Measurements from ENCODE around the gene P2RY12.

Gene P2RY12

DNA sequence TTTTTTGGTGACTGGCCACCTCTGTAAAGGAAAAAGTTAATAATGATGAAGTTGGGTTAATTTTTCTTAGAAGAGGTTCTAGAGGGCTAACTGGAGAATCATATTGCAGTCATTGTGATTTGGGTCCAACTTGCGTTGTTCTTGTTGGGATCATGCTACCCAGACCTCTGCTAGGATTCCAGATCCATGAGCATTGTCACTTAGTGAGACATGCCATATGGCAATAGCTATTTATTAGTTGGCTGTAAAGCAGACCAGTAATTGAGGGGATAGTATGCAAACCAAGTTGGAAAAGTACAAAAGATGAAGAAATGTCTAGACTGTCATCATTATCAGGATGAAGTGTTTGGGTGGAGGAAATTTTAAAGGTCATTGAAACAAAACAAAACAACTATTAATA, 30.7 kb upstream of the P2RY12 start:
- no peak overlapping the region for H3K9ac ChIP-seq (ENCODE audit: low read length in 5 of 5)

DNA sequence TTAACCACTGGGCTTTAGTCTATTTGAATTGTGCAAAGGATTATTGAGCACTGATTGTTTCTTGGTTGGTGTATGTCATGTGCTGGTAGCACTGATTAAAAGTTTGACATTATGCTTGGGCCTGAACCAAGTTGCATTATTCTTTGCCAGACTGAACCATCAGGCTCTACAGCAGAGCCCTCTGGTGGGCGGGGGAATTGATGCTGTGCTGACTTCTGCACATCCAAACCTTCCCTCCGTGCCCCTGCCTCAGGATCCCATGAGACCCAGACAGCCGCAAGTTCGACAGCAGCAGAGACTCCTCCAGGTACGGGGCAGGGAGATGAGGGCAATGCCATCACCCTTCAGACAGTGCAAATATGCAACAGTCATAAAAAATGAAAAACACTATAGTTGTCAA, 28.4 kb upstream of the P2RY12 start:
- Histone ChIP-seq H3K27me3 (ENCODE audit: control insufficient read depth in 5 of 5, insufficient read depth in 4 of 5, low read length in 5 of 5) (no peaks in the 10 kb centered on the region), H3K36me3 (ENCODE audit: control insufficient read depth in 5 of 5, insufficient read depth in 5 of 5, low read length in 5 of 5) (no peaks in the 10 kb centered on the region), H3K9me3 (ENCODE audit: control insufficient read depth in 5 of 5, low read length in 5 of 5) (peaks cover 0 to 3% (median 0%) of the 10 kb centered on the region in 5 donors), H3K4me1 (ENCODE audit: control insufficient read depth in 5 of 5, insufficient read depth in 5 of 5, low read length in 5 of 5) (peaks cover 0 to 6% (median 0%) of the 10 kb centered on the region in 5 donors), H3K4me3 (ENCODE audit: low read depth in 1 of 5, low read length in 5 of 5) (no peak overlapping the region), H3K9ac (ENCODE audit: low read length in 5 of 5) (no peak overlapping the region), H3K27ac (ENCODE audit: low read depth, low read length) (no peak overlapping the region)

More for the DNA sequence above, 30.7 kb upstream of the P2RY12 start:
- Histone ChIP-seq H3K9me3 (ENCODE audit: control insufficient read depth in 5 of 5, low read length in 5 of 5) (peaks cover 0 to 3% (median 0%) of the 10 kb centered on the region in 5 donors), H3K27me3 (ENCODE audit: control insufficient read depth in 5 of 5, insufficient read depth in 4 of 5, low read length in 5 of 5) (no peaks in the 10 kb centered on the region), H3K36me3 (ENCODE audit: control insufficient read depth in 5 of 5, insufficient read depth in 5 of 5, low read length in 5 of 5) (no peaks in the 10 kb centered on the region), H3K4me3 (ENCODE audit: low read depth in 1 of 5, low read length in 5 of 5) (no peak overlapping the region), H3K4me1 (ENCODE audit: control insufficient read depth in 5 of 5, insufficient read depth in 5 of 5, low read length in 5 of 5) (peaks cover 0 to 6% (median 0%) of the 10 kb centered on the region in 5 donors), H3K27ac (ENCODE audit: low read depth, low read length) (no peak overlapping the region)

DNA sequence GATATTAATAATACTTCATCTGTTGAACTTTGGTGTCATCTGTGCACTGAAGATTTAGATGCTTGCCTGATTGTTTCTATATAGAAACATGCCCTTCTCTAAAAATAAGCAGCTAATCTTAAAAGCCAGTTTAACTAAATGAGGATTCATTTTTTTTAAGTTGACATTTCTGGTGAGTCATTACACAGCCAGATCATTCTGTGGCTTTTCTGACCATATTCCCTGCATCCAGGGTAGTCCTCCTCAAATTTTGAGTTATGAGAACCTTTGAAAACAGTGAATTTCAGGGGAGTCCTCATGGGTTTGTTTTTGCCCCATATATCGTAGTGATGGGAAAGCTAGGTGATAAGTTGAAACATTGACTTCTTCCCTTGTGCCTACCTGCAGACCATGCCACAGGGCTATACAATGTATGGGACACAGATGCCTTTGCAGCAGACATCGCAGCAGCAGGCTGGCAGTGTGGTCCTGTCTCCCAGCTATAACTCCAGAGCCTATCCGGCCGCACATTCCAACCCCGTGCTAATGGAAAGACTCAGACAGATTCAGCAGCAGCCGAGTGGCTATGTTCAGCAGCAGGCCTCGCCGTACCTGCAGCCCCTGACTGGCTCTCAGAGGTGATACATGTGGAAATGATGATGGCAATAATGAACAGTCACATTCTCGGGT, 26.5 kb upstream of the P2RY12 start:
- Histone ChIP-seq H3K36me3 (ENCODE audit: control insufficient read depth in 5 of 5, insufficient read depth in 5 of 5, low read length in 5 of 5) (no peaks in the 10 kb centered on the region), H3K9ac (ENCODE audit: low read length in 5 of 5) (no peak overlapping the region), H3K4me1 (ENCODE audit: control insufficient read depth in 5 of 5, insufficient read depth in 5 of 5, low read length in 5 of 5) (peaks cover 0 to 6% (median 0%) of the 10 kb centered on the region in 5 donors), H3K4me3 (ENCODE audit: low read depth in 1 of 5, low read length in 5 of 5) (no peak overlapping the region), H3K27me3 (ENCODE audit: control insufficient read depth in 5 of 5, insufficient read depth in 4 of 5, low read length in 5 of 5) (no peaks in the 10 kb centered on the region), H3K9me3 (ENCODE audit: control insufficient read depth in 5 of 5, low read length in 5 of 5) (peaks cover 0 to 3% (median 0%) of the 10 kb centered on the region in 5 donors), H3K27ac (ENCODE audit: low read depth, low read length) (no peak overlapping the region)

DNA sequence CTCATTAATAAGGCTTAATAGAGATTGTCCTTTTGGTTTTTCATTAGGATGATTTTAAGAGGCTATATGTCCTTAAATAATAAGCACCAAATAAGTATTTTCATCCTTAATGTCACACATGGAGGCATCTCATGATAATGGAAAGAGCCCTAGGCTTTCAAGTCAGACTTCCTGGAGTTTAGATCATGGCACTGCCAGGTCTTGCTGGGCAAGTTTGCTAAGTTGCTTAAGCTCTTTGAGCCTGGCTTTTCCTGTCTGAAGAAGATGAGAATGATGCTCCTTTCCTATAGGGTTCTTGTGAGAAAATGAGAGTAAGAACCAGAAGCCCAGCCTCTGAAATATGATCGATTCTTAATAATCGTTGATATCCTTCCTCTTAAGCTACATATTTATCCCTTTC, 23.4 kb upstream of the P2RY12 start:
- Histone ChIP-seq H3K9ac (ENCODE audit: low read length in 5 of 5) (no peak overlapping the region), H3K9me3 (ENCODE audit: control insufficient read depth in 5 of 5, low read length in 5 of 5) (peaks cover 0 to 2% (median 0%) of the 10 kb centered on the region in 5 donors), H3K27ac (ENCODE audit: low read depth, low read length) (no peak overlapping the region), H3K4me1 (ENCODE audit: control insufficient read depth in 5 of 5, insufficient read depth in 5 of 5, low read length in 5 of 5) (no peaks in the 10 kb centered on the region), H3K36me3 (ENCODE audit: control insufficient read depth in 5 of 5, insufficient read depth in 5 of 5, low read length in 5 of 5) (no peaks in the 10 kb centered on the region), H3K27me3 (ENCODE audit: control insufficient read depth in 5 of 5, insufficient read depth in 4 of 5, low read length in 5 of 5) (no peaks in the 10 kb centered on the region), H3K4me3 (ENCODE audit: low read depth in 1 of 5, low read length in 5 of 5) (no peak overlapping the region)

DNA sequence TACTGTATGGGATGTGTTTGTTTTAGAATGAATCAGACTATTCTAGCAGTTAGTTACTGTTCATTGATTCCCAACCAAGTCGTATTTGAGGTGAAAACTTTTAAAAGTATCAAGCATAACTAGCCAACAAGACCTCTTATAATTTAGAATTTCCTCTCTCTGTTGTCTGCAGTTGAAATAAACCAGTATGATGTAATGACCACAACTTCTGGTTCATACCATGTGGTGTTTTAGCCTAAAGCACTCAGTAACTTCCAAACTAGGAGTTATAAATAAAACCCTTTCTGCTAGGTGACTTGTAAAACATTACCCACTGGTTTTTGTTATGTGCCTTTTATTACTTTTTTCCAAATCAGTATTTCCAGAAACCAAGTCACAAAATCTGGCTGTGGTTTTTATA, 19.8 kb upstream of the P2RY12 start:
- H3K9ac ChIP-seq (ENCODE audit: low read length in 5 of 5), result no peak overlapping the region
- no peaks in the 10 kb centered on the region for H3K9me3 ChIP-seq (ENCODE audit: control insufficient read depth in 5 of 5, low read length in 5 of 5)
- no peaks in the 10 kb centered on the region for H3K4me1 ChIP-seq (ENCODE audit: control insufficient read depth in 5 of 5, insufficient read depth in 5 of 5, low read length in 5 of 5)
- no peak overlapping the region for H3K27ac ChIP-seq (ENCODE audit: low read depth, low read length)
- no peaks in the 10 kb centered on the region for H3K36me3 ChIP-seq (ENCODE audit: control insufficient read depth in 5 of 5, insufficient read depth in 5 of 5, low read length in 5 of 5)
- H3K4me3 ChIP-seq (ENCODE audit: low read depth in 1 of 5, low read length in 5 of 5), result no peak overlapping the region
- H3K27me3 ChIP-seq (ENCODE audit: control insufficient read depth in 5 of 5, insufficient read depth in 4 of 5, low read length in 5 of 5), result no peaks in the 10 kb centered on the region

DNA sequence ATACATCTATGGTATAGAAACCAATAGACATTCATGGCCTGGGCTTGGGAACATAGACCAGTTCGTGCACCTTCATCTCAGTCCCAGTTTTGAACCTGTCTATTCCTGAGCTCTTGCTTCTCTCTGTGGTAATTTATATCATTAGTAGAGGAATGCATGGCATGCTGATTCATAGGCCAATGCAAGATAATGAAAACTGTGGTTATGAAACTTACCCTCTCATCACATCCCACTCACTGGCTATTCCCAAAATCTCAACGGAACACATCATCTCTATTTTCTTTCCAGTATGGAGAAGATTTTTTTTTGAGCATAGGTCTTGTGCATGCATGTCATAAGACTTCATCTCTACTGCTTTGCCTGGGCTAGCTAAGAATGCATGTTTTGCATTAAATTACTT, 18.7 kb upstream of the P2RY12 start:
- Histone ChIP-seq H3K9me3 (ENCODE audit: control insufficient read depth in 5 of 5, low read length in 5 of 5) (no peaks in the 10 kb centered on the region), H3K9ac (ENCODE audit: low read length in 5 of 5) (no peak overlapping the region), H3K36me3 (ENCODE audit: control insufficient read depth in 5 of 5, insufficient read depth in 5 of 5, low read length in 5 of 5) (no peaks in the 10 kb centered on the region), H3K4me3 (ENCODE audit: low read depth in 1 of 5, low read length in 5 of 5) (no peak overlapping the region), H3K4me1 (ENCODE audit: control insufficient read depth in 5 of 5, insufficient read depth in 5 of 5, low read length in 5 of 5) (no peaks in the 10 kb centered on the region), H3K27ac (ENCODE audit: low read depth, low read length) (no peak overlapping the region), H3K27me3 (ENCODE audit: control insufficient read depth in 5 of 5, insufficient read depth in 4 of 5, low read length in 5 of 5) (no peaks in the 10 kb centered on the region)

DNA sequence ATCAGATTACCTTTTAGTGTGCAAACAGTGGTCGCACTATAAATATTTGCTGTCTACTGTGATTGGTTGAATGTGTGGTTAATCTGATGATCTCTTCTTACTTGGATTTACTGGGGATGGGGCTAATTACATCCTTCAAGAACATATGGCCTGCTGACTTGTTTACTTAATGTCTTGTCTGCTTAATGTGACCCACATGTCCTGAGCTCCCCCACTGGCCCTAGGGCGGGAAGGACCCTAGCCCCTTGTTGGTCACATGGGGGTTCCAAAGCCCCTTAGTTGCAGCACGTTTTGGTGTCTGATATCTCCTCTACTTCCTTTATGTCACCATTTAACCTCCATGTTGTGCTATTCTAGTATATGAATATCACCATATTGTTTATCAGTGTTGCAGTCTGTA, 17.8 kb upstream of the P2RY12 start:
- H3K9me3 ChIP-seq (ENCODE audit: control insufficient read depth in 5 of 5, low read length in 5 of 5), result no peaks in the 10 kb centered on the region
- no peak overlapping the region for H3K9ac ChIP-seq (ENCODE audit: low read length in 5 of 5)
- no peaks in the 10 kb centered on the region for H3K27me3 ChIP-seq (ENCODE audit: control insufficient read depth in 5 of 5, insufficient read depth in 4 of 5, low read length in 5 of 5)
- no peak overlapping the region for H3K4me3 ChIP-seq (ENCODE audit: low read depth in 1 of 5, low read length in 5 of 5)
- no peaks in the 10 kb centered on the region for H3K4me1 ChIP-seq (ENCODE audit: control insufficient read depth in 5 of 5, insufficient read depth in 5 of 5, low read length in 5 of 5)
- no peak overlapping the region for H3K27ac ChIP-seq (ENCODE audit: low read depth, low read length)
- no peaks in the 10 kb centered on the region for H3K36me3 ChIP-seq (ENCODE audit: control insufficient read depth in 5 of 5, insufficient read depth in 5 of 5, low read length in 5 of 5)

DNA sequence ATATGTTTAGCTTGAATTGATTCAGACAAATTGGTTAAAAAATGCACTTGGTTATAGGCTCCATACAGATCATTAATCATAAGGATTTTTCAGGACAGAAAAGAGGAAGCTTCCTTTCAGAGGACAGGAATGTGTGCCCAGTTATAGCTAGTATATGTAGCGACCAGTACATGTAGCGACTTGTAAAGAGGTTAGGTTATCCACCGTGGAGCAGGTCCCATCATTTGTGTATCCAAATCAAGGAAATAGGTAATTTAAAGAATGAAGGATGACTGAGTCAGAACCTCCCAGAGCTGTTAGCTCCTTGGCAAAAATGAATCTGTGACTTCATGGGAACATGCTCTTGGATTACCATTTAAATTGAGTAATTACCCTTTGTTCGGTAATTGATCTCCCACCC, 15.8 kb upstream of the P2RY12 start:
- Histone ChIP-seq H3K36me3 (ENCODE audit: control insufficient read depth in 5 of 5, insufficient read depth in 5 of 5, low read length in 5 of 5) (no peaks in the 10 kb centered on the region), H3K27ac (ENCODE audit: low read depth, low read length) (no peak overlapping the region), H3K27me3 (ENCODE audit: control insufficient read depth in 5 of 5, insufficient read depth in 4 of 5, low read length in 5 of 5) (no peaks in the 10 kb centered on the region), H3K4me1 (ENCODE audit: control insufficient read depth in 5 of 5, insufficient read depth in 5 of 5, low read length in 5 of 5) (no peaks in the 10 kb centered on the region), H3K9me3 (ENCODE audit: control insufficient read depth in 5 of 5, low read length in 5 of 5) (no peaks in the 10 kb centered on the region), H3K4me3 (ENCODE audit: low read depth in 1 of 5, low read length in 5 of 5) (no peak overlapping the region), H3K9ac (ENCODE audit: low read length in 5 of 5) (no peak overlapping the region)

DNA sequence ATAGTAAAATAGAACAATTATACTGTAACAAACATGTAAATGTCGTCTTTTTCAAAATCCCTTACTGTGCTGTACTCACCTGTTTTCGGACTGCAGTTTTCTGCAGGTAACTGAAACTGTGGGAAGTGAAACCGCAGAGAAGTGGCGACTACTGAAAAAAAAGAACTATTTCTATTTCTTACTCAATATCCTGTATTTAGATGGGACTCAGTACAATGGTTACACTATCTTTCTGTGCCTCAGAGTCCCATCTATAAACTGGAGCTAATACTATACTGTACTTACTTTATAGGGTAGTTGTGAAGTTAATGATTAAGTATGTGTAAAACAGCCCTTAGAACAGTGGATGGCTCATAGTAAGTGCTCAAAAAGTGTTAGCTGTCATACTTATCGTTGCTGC, 14.3 kb upstream of the P2RY12 start:
- H3K9ac ChIP-seq (ENCODE audit: low read length in 5 of 5), result no peak overlapping the region
- no peaks in the 10 kb centered on the region for H3K36me3 ChIP-seq (ENCODE audit: control insufficient read depth in 5 of 5, insufficient read depth in 5 of 5, low read length in 5 of 5)
- H3K4me1 ChIP-seq (ENCODE audit: control insufficient read depth in 5 of 5, insufficient read depth in 5 of 5, low read length in 5 of 5), result no peaks in the 10 kb centered on the region
- no peaks in the 10 kb centered on the region for H3K27me3 ChIP-seq (ENCODE audit: control insufficient read depth in 5 of 5, insufficient read depth in 4 of 5, low read length in 5 of 5)
- no peak overlapping the region for H3K4me3 ChIP-seq (ENCODE audit: low read depth in 1 of 5, low read length in 5 of 5)
- no peak overlapping the region for H3K27ac ChIP-seq (ENCODE audit: low read depth, low read length)
- H3K9me3 ChIP-seq (ENCODE audit: control insufficient read depth in 5 of 5, low read length in 5 of 5), result no peaks in the 10 kb centered on the region

DNA sequence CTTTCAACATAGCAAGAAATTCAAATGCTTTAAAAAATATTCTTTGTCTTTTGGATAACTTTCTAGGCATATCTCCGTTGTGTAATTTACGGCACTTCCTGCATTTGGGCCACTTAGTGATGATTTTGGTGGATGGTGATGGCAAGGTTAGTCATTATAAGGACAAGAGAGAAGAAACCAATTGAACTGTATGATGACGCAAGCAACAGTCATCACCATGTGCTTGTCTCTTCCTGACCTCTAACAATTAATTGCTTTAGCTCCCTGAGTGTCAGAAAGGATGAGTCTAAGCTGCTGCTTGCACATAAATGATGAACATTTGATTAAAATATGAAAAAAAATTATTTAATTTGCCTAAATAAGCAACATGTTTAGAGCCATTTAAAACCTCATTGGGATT, 11.3 kb upstream of the P2RY12 start:
- Histone ChIP-seq H3K27me3 (ENCODE audit: control insufficient read depth in 5 of 5, insufficient read depth in 4 of 5, low read length in 5 of 5) (no peaks in the 10 kb centered on the region), H3K27ac (ENCODE audit: low read depth, low read length) (no peak overlapping the region)

More for the DNA sequence above, 11.3 kb upstream of the P2RY12 start:
- H3K36me3 ChIP-seq (ENCODE audit: control insufficient read depth in 5 of 5, insufficient read depth in 5 of 5, low read length in 5 of 5), result no peaks in the 10 kb centered on the region
- no peak overlapping the region for H3K9ac ChIP-seq (ENCODE audit: low read length in 5 of 5)
- H3K9me3 ChIP-seq (ENCODE audit: control insufficient read depth in 5 of 5, low read length in 5 of 5), result no peaks in the 10 kb centered on the region
- H3K4me1 ChIP-seq (ENCODE audit: control insufficient read depth in 5 of 5, insufficient read depth in 5 of 5, low read length in 5 of 5), result no peaks in the 10 kb centered on the region
- no peak overlapping the region for H3K4me3 ChIP-seq (ENCODE audit: low read depth in 1 of 5, low read length in 5 of 5)
